Hematopoietic multipotent progenitor cell treated with erythropoietin and hydrocortisone succinate and interleukin-3 and kit ligand, for 8 days (in vitro differentiated cells): Measurements from ENCODE around the gene C6orf52.

ENCODE experiments used
- DNase-seq: peaks from one replicate; pipeline ENCODE4 v3.0.0-alpha.2; 2015

Gene C6orf52

GRCh38 chr6:10694302-10695085, at the start of gene C6orf52, which contains the start of gene PAK1IP1:
Gene C6orf52, minus strand, starts transcription at chr6:10694616. Its CDS starts 7,066 bp downstream, at chr6:10687550.
Gene PAK1IP1, plus strand, starts transcription at chr6:10694972. Its CDS starts 14 bp downstream, at chr6:10694986.
- peak; percentile 96 for DNase-seq

GRCh38 chr6:10743515-10743914, 49.1 kb upstream of the C6orf52 start:
- no peak for DNase-seq

GRCh38 chr6:10742251-10742650, 47.8 kb upstream of the C6orf52 start:
- no peak for DNase-seq

GRCh38 chr6:10741643-10742042, 47.2 kb upstream of the C6orf52 start:
- peak; percentile 28 for DNase-seq

- no peak for DNase-seq
Measured at GRCh38 chr6:10740061-10740460, 45.6 kb upstream of the C6orf52 start.

GRCh38 chr6:10736731-10737130, 42.3 kb upstream of the C6orf52 start:
- no peak for DNase-seq

- DNase-seq = no peak
Measured at GRCh38 chr6:10733863-10734262, 39.4 kb upstream of the C6orf52 start.

- peak; percentile 21 for DNase-seq
Measured at GRCh38 chr6:10733151-10733715, 38.8 kb upstream of the C6orf52 start.

- no peak for DNase-seq
Measured at GRCh38 chr6:10730254-10730653, 35.8 kb upstream of the C6orf52 start.

- no peak for DNase-seq
Measured at GRCh38 chr6:10725716-10726115, 31.3 kb upstream of the C6orf52 start.

GRCh38 chr6:10725044-10725443, 30.6 kb upstream of the C6orf52 start:
- DNase-seq = peak; percentile 97

GRCh38 chr6:10723567-10723881, 29.1 kb upstream of the C6orf52 start:
- peak; percentile 36 for DNase-seq

- DNase-seq = peak; percentile 94
Measured at GRCh38 chr6:10722820-10723566, 28.6 kb upstream of the C6orf52 start, which contains the start of gene TMEM14C. Gene TMEM14C, plus strand, starts transcription at chr6:10723070. Its CDS starts 1,544 bp downstream, at chr6:10724614.

GRCh38 chr6:10722570-10722819, 28.1 kb upstream of the C6orf52 start:
- DNase-seq = no peak

GRCh38 chr6:10721850-10722569, 27.6 kb upstream of the C6orf52 start:
- peak; percentile 40 for DNase-seq

- DNase-seq = peak; percentile 61
Measured at GRCh38 chr6:10720960-10721849, 26.8 kb upstream of the C6orf52 start.

- DNase-seq = peak; percentile 55
Measured at GRCh38 chr6:10720265-10720959, 26.0 kb upstream of the C6orf52 start.

- DNase-seq = no peak
Measured at GRCh38 chr6:10719964-10720264, 25.5 kb upstream of the C6orf52 start.

GRCh38 chr6:10719296-10719963, 25.0 kb upstream of the C6orf52 start:
- peak; percentile 75 for DNase-seq

- no peak for DNase-seq
Measured at GRCh38 chr6:10713962-10714361, 19.5 kb upstream of the C6orf52 start.

- DNase-seq = no peak
Measured at GRCh38 chr6:10696655-10697054, 2.2 kb upstream of the C6orf52 start.
